Spleen (tissue), 13 donors: Measurements from ENCODE around the gene TCIRG1. TPM values are rescaled to one million over a fixed set of nuclear protein-coding genes. Genes with fewer than 3 reads are reported as not detected.
"Not testable (repeated sequence)": the region's sequence is repeated elsewhere in the genome, so short reads cannot be mapped to it uniquely, and the experiment has no call there.

Experiments used
- DNase-seq: peaks from one replicate; pipeline ENCODE4 v3.0.0-alpha.2; 2020
- H3K27ac ChIP-seq, 8 donors: fragments of 200-600 bp; sonication (generic) in 7 of 8; 1 replicate in 4 of 8; 2 replicates in 4 of 8; pipeline versions ENCODE4 v1.5.0 to v1.8.0; 2016 to 2021; ENCODE audit warnings: inconsistent platforms in 4 of 8, mild to moderate bottlenecking in 4 of 8, moderate library complexity in 1 of 8
- H3K27me3 ChIP-seq, 7 donors: fragments of 200-600 bp; sonication (generic) in 6 of 7; replicated peaks in 1 of 7; 1 replicate in 4 of 7; 2 replicates in 3 of 7; pipeline versions ENCODE4 v1.5.0 to v1.8.0; 2016 to 2021; ENCODE audit warnings: inconsistent platforms in 3 of 7, mild to moderate bottlenecking in 1 of 7
- H3K36me3 ChIP-seq, 6 donors: fragments of 200-600 bp; sonication (generic) in 5 of 6; 1 replicate in 4 of 6; 2 replicates in 2 of 6; pipeline versions ENCODE4 v1.5.0 to v1.8.0; 2016 to 2021; ENCODE audit warnings: inconsistent platforms in 2 of 6
- H3K4me1 ChIP-seq, 6 donors: fragments of 200-600 bp; sonication (generic) in 5 of 6; 1 replicate in 3 of 6; 2 replicates in 3 of 6; pipeline versions ENCODE4 v1.5.0 to v1.8.0; 2016 to 2021; ENCODE audit warnings: inconsistent platforms in 3 of 6
- H3K4me3 ChIP-seq, 8 donors: fragments of 200-600 bp; sonication (generic) in 7 of 8; 1 replicate in 4 of 8; 2 replicates in 4 of 8; pipeline versions ENCODE4 v1.5.0 to v1.8.0; 2016 to 2021; ENCODE audit warnings: inconsistent platforms in 4 of 8, mild to moderate bottlenecking in 4 of 8, moderate library complexity in 2 of 8
- H3K9me3 ChIP-seq, 8 donors: fragments of 200-600 bp; sonication (generic) in 7 of 8; 1 replicate in 4 of 8; 2 replicates in 4 of 8; pipeline versions ENCODE4 v1.5.0 to v1.8.0; 2016 to 2021; ENCODE audit warnings: inconsistent platforms in 4 of 8
- CTCF ChIP-seq, 11 experiments: fragments of 200-600 bp in 7 of 11; fragments of 450-650 bp in 4 of 11; sonication (generic) in 4 of 11; IDR thresholded peaks in 8 of 11; conservative IDR thresholded peaks in 3 of 11; 1 replicate in 7 of 11; 2 replicates in 4 of 11; pipeline versions ENCODE4 v1.4.0 to v1.8.0; 2016 to 2021; ENCODE audit warnings: antibody characterized with exemption in 11 of 11, inconsistent platforms in 4 of 11, mild to moderate bottlenecking in 1 of 11
- POLR2A ChIP-seq, 3 donors: fragments of 450-650 bp; IDR thresholded peaks; one replicate each; pipeline ENCODE4 v1.5.1; 2017; ENCODE audit warnings: antibody characterized with exemption in 3 of 3, mild to moderate bottlenecking in 1 of 3
- POLR2AphosphoS5 ChIP-seq, 3 donors: sonication (generic); formaldehyde crosslinking; IDR thresholded peaks; one replicate each; pipeline ENCODE4 v1.5.1; 2017; ENCODE audit warnings: antibody characterized with exemption in 3 of 3
- WGBS, 5 donors: extraction: QIAGEN DNeasy Blood & Tissue Kit in 3 of 5; methylation state at CpG; one replicate each; pipeline versions ENCODE4 v1.1.5 to v1.1.7; 2013 to 2018; 5-methylcytosine and 5-hydroxymethylcytosine counted together
- intact Hi-C: fragments of 100-400 bp; cut with DNase I; formaldehyde crosslinking; loops from one replicate; pipeline ENCODE4 v1.15.0; 2023; ENCODE audit warnings: low total_unique reads
- long read RNA-seq, 2 donors: transcript quantifications; one replicate each; lab custom pipeline, GENCODE V29; 2026
- polyA plus RNA-seq, 3 donors: library from polyadenylated mRNA; stranded (reverse); fragments of 200-250 nt; gene quantifications; one replicate each; pipeline ENCODE4 v1.2.1, GENCODE V29; 2013
- total RNA-seq, 7 donors: library from RNA; depleted of rRNA in 3 of 7; stranded (reverse); fragments of >200 nt in 3 of 7; fragmentation: NEBNext Ultra II Directional in 4 of 7; extraction: Animal tissue kit (Norgen Biotek cat#: 25700) in 4 of 7; gene quantifications; one replicate each; pipeline versions ENCODE4 v1.1.0 to v1.2.1, GENCODE V29; 2016 to 2021
- donor health status: healthy with polysubstance abuse.
- donor health status: DM: no; HTN: no; CAD: no; lungs with moderate emphysema.
- donor health status: DM: no; HTN: no; CAD: no.
- donor health status: Bipolar disorder and iron deficiency.
- donor health status: healthy.
- donor health status: DM: no; HTN: no; CAD: no.
- donor health status: DM: yes; HTN: yes; CAD: no.

TCIRG1 gene, protein sequence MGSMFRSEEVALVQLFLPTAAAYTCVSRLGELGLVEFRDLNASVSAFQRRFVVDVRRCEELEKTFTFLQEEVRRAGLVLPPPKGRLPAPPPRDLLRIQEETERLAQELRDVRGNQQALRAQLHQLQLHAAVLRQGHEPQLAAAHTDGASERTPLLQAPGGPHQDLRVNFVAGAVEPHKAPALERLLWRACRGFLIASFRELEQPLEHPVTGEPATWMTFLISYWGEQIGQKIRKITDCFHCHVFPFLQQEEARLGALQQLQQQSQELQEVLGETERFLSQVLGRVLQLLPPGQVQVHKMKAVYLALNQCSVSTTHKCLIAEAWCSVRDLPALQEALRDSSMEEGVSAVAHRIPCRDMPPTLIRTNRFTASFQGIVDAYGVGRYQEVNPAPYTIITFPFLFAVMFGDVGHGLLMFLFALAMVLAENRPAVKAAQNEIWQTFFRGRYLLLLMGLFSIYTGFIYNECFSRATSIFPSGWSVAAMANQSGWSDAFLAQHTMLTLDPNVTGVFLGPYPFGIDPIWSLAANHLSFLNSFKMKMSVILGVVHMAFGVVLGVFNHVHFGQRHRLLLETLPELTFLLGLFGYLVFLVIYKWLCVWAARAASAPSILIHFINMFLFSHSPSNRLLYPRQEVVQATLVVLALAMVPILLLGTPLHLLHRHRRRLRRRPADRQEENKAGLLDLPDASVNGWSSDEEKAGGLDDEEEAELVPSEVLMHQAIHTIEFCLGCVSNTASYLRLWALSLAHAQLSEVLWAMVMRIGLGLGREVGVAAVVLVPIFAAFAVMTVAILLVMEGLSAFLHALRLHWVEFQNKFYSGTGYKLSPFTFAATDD
- total RNA-seq, result 100 to 1,000 TPM; 286 to 540 (median 360) TPM
- polyA plus RNA-seq, result 100 to 1,000 TPM; 199 to 707 (median 698) TPM
- long read RNA-seq, donor 1, transcript TCIRG1-201 (20 exons, 2,677 nt), result major isoform, 6 of 8 reads
- long read RNA-seq, donor 1, partial matches to known transcripts, result 0 of 8 reads
- long read RNA-seq, donor 1, other reads (novel, unspliced or antisense), result 0 of 8 reads
- long read RNA-seq, donor 2, transcript TCIRG1-201 (20 exons, 2,677 nt), result major isoform, 5 of 5 reads
- long read RNA-seq, donor 2, partial matches to known transcripts, result 0 of 5 reads
- long read RNA-seq, donor 2, other reads (novel, unspliced or antisense), result 0 of 5 reads

GRCh38 chr11:68038718-68039525 lies at the start of gene TCIRG1:
Gene TCIRG1, plus strand, starts transcription at chr11:68039025. Its CDS starts 2,247 bp downstream, at chr11:68041272.
- H3K9me3 ChIP-seq, result no peaks in the 10 kb centered on the region
- intact Hi-C loops, result no loop called here
- H3K27ac ChIP-seq, result peak within 1 kb of the TSS; percentile 85 to 97 (median 92)
- TF ChIP-seq POLR2AphosphoS5 (IDR thresholded peaks at IDR 0.05), result peak; percentile 96 to 98 (median 96)
- TF ChIP-seq POLR2A (IDR thresholded peaks at IDR 0.05), result peak; percentile 39 to 90 (median 69)
- peak in 4 of 11 experiments; percentile 18 to 51 (median 38) for TF ChIP-seq CTCF (IDR thresholded peaks at IDR 0.05 in 8 of 11, conservative IDR thresholded peaks at IDR 0.05 in 3 of 11)
- H3K36me3 ChIP-seq, result peaks cover 0 to 52% (median 30%) of the 10 kb centered on the region in 6 donors
- H3K4me1 ChIP-seq, result peaks cover 40 to 89% (median 66%) of the 10 kb centered on the region in 6 donors
- H3K4me3 ChIP-seq, result peak within 1 kb of the TSS; percentile 67 to 97 (median 86)
- H3K27me3 ChIP-seq, result no peaks in the 10 kb centered on the region
- DNase-seq, result peak; percentile 94
- WGBS, 5 donors, result 1 to 8% (median 5%) methylated on average over 27 to 51 of the region's 51 CpGs

GRCh38 chr11:67990546-67991346 lies 48.1 kb upstream of the TCIRG1 start:
- TF ChIP-seq POLR2AphosphoS5 (IDR thresholded peaks at IDR 0.05), result peak; percentile 29 to 78 (median 52)
- Histone ChIP-seq H3K4me1 (peaks cover 0 to 30% (median 16%) of the 10 kb centered on the region in 6 donors), H3K27me3 (peaks cover 0 to 13% (median 4%) of the 10 kb centered on the region in 7 donors), H3K4me3 (peak overlapping the region in 1 of 8 donors; percentile 42), H3K36me3 (peaks cover 0 to 47% (median 7%) of the 10 kb centered on the region in 6 donors)
- intact Hi-C loops, DNase-seq, H3K9me3 ChIP-seq, H3K27ac ChIP-seq: not testable (repeated sequence)
- 25 to 39% (median 33%) methylated on average over 21 to 50 of the region's 58 CpGs for WGBS, 5 donors

DNA sequence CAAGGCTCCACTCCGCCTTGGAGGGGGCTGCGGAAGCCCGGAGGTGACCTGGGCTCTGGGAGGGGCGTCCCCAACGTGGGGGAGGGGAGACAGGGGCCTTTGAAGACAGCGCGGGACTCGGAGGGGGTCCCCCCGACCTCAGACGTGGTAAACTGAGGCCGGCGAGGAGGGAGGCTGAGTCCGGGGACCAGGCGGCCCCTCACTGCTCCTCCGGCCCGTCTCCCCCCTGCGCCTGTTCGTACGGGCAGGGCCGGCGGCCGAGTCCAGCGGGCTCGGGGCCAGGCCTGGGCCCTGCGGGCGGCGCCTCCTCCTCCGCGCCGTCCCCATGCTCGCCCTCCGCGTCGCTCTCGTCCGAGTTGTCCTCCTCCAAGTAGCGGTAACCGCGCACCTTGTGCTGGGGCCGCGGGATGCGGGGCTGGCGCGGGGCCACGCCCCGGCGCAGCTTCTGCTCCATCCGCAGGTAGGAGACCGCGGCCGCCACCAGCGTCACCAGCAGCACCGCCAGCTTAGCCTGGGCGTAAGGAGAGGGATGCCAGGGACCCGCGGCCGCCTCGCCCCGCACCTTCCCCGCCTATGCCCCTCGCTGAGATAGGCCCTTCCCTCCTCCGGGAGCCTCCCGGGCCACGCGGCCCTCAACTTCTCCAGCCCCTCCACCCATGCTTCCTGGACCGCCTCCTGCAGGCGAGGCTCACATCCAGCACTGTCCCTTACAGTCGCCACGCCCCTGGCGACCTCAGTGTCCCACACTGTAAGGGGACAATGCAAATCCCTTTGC lies 47.3 kb upstream of the TCIRG1 start:
- peak in 2 of 3 donors; percentile 28 to 54 for TF ChIP-seq POLR2AphosphoS5 (IDR thresholded peaks at IDR 0.05)
- peaks cover 0 to 13% (median 4%) of the 10 kb centered on the region in 7 donors for H3K27me3 ChIP-seq

More for the DNA sequence above, 47.3 kb upstream of the TCIRG1 start:
- intact Hi-C loops, H3K27ac ChIP-seq, H3K9me3 ChIP-seq, DNase-seq: not testable (repeated sequence)
- 45 to 68% (median 52%) methylated on average over 17 to 70 of the region's 70 CpGs for WGBS, 5 donors
- Histone ChIP-seq H3K36me3 (peaks cover 0 to 55% (median 14%) of the 10 kb centered on the region in 6 donors), H3K4me3 (peak overlapping the region in 2 of 8 donors; percentile 19 to 42), H3K4me1 (peaks cover 0 to 38% (median 23%) of the 10 kb centered on the region in 6 donors)
